Cardiac septum (tissue), 1 donor: ENCODE data around the gene CWC15. TPM values are rescaled to one million over a fixed set of nuclear protein-coding genes. Genes with fewer than 3 reads are reported as not detected.
"Not testable (repeated sequence)": the region's sequence is repeated elsewhere in the genome, so short reads cannot be mapped to it uniquely, and the experiment has no call there.

Source experiments
- DNase-seq: peaks from one replicate; pipeline ENCODE4 v3.0.0-alpha.2; 2020; ENCODE audit warnings: low spot score
- intact Hi-C: fragments of 100-400 bp; cut with DNase I; formaldehyde crosslinking; loops from one replicate; pipeline ENCODE4 v1.14.0; 2022
- long read RNA-seq: library from polyadenylated mRNA; unstranded; transcript quantifications from one replicate; pipeline ENCODE4 v2.0.0, GENCODE V29; 2021
- total RNA-seq: library from RNA; stranded (reverse); fragmentation: NEBNext Ultra II Directional; extraction: Animal tissue kit (Norgen Biotek cat#: 25700); gene quantifications from one replicate; pipeline ENCODE4 v1.2.1, GENCODE V29; 2021
- donor health status: DM: no; HTN: no; CAD: no.

CWC15 gene
- total RNA-seq = 57.8 TPM
- long read RNA-seq, transcript CWC15-201 (7 exons, 1,576 nt) = major isoform, 20 of 24 reads
- long read RNA-seq, partial matches to known transcripts = 0 of 24 reads
- long read RNA-seq, other reads (novel, unspliced or antisense) = 3 of 24 reads

- peak; percentile 98 for DNase-seq
- intact Hi-C loops = loop anchor here (10.0 kb wide), 2 partner anchors 91 to 171 kb away; partner anchors contain the start of gene SRSF8
These were observed at the start of gene CWC15, which contains the start of gene KDM4D for GRCh38 chr11:94973099-94973968. CWC15 (minus strand) TSS chr11:94973556; CDS start chr11:94972185, 1,371 bp downstream. KDM4D (plus strand) TSS chr11:94973709; CDS start chr11:94997373, 23,664 bp downstream.

DNA sequence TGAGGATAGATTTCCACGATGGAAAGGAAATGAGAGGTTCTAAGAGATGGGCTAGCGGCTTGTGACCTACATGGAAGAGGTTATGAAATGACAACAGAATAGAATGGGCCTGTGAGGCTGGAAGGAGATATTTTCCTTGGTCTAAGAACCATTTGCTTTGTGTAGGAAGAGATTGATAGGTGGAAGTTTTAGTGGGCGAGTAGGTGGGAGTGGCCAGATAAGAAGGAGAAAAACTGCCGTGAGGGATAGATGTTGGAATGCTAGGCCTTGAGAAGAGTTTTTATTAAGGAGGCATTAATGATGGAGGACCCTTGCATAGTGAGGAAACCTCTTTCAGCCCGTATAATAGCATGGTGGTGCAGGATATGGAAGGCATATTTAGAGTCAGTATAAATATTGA lies 48.1 kb upstream of the CWC15 start:
- DNase-seq, intact Hi-C loops: not testable (repeated sequence)

DNA sequence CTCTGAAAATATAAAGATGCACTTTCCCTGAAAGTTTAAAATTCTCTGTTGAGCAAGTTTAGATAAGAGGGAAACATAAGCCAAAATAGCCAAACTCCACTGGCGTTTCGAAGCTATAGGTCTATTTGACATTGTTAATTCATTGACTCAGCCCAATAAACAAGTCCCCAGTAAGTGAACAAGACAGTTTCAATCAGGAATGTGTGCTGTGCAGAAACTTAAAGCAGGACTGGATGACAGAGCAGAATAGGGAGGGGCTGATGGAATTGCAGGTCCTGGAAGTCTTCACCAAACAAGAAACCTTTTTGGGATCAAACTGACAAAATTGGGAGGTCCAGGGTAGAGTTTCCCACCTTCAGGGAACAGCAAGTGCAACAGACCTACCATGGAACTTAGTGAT lies 42.8 kb upstream of the CWC15 start:
- intact Hi-C loops = no loop called here
- DNase-seq = no peak

DNA sequence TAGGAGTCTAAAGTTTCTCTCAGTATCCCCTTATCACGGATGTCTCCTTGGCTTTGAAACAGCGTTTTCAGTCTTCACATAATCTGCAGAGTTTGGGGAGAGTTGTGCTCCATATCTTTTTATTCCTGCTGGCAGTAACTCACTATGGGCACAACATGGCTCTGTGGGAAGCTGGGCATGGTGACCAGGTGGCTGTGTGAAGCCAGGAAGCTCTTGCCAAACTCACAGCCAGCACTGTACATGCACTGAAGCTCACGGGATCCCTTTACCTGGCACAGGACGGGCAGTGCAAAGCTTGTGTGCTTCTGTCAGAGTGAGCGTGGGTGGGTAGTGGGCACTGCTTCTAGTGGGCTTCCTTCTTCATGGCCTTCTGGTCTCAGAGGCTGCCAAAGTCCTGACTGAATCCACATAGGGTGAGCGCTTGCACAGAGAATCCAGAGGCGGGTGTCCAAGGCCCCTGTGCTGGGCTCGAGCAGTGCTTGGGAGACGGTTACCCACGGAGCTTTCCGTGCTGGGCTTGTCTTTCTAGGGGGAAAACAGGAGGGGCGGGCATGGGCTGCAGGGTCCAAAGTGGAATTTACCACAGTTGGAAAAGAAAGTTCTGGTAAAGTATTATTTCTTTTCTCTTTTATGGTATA lies 40.9 kb upstream of the CWC15 start:
- DNase-seq = no peak
- intact Hi-C loops = no loop called here

DNA sequence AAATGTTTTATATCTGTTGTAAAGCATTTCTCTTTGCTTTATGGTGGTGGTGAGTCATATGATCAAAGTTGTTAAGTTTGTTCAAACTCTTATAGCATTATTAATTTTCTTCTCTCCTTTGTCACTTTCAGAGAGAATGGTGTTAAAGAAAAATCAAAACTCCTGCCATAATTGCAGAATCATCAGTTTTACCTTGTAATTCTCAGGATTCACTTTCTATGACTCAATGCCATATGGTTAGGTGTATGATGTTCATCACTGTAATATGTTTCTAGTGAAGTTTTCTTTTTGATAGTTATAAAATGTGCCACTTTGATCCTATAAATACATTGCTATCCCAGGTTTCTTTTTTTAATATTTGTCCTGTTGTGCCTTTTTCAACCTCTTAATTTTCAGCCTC lies 38.0 kb upstream of the CWC15 start:
- DNase-seq = no peak
- intact Hi-C loops = no loop called here

GRCh38 chr11:95005642-95006041 lies 32.3 kb upstream of the CWC15 start:
- DNase-seq = no peak
- intact Hi-C loops = no loop called here

DNA sequence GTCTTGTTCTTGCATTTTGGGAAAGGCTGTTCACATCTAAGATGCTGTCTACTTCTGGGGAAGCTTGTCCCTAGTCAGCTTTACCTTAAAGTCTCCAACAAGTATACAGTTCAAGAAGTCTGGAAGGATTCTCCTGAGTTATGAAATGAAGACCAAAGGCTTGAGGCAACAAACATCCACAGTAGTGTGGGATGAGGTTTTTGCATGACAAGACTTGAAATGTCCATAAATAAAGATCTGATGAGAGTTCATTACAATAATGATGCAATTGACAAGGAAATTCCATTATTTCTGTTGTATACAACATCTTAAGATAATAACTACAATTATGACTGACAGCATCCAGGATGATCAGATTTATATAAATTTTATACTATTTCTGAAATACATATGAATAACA lies 30.4 kb upstream of the CWC15 start:
- intact Hi-C loops = no loop called here

GRCh38 chr11:94998285-94998684 lies 24.9 kb upstream of the CWC15 start:
- intact Hi-C loops = no loop called here
- DNase-seq = no peak

More for the DNA sequence above, 30.4 kb upstream of the CWC15 start:
- DNase-seq = no peak

DNA sequence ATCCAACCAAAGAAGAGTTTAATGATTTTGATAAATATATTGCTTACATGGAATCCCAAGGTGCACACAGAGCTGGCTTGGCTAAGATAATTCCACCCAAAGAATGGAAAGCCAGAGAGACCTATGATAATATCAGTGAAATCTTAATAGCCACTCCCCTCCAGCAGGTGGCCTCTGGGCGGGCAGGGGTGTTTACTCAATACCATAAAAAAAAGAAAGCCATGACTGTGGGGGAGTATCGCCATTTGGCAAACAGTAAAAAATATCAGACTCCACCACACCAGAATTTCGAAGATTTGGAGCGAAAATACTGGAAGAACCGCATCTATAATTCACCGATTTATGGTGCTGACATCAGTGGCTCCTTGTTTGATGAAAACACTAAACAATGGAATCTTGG lies 24.1 kb upstream of the CWC15 start:
- DNase-seq = no peak
- intact Hi-C loops = no loop called here

DNA sequence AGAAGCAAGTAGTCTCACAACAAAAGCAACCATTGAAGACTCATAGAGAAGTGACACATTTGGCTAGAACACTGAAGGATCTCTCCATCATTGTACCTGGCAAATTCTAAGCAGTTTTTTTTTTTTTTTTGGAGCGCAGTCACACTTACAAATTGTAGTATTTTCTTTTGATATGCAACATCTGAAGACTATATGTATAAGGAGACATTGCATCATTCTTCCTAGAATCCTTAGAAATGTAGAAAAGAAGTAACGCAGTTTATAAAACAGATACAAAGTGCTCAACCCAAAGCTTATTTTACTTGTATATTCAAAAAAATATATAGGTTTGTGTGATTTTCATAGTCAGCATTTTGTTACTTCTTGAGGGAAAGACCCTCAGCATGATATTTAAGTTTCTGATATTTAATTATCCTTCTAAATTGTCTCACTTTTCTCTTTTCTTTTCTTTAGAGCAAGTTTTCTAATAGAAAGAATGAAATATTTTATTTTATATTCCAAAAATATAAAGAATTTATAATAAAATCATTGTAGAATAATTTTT lies 20.1 kb upstream of the CWC15 start:
- intact Hi-C loops = no loop called here
- DNase-seq = no peak

GRCh38 chr11:94988748-94989147 lies 15.4 kb upstream of the CWC15 start:
- no peak for DNase-seq
- intact Hi-C loops = no loop called here

- intact Hi-C loops = no loop called here
- DNase-seq = no peak
These were observed 14.0 kb upstream of the CWC15 start for GRCh38 chr11:94987378-94987777.

GRCh38 chr11:94975599-94975998 lies 2.2 kb upstream of the CWC15 start:
- no peak for DNase-seq
- intact Hi-C loops = loop anchor here (10.0 kb wide), 2 partner anchors 89 to 169 kb away; partner anchors contain the start of gene SRSF8

DNA sequence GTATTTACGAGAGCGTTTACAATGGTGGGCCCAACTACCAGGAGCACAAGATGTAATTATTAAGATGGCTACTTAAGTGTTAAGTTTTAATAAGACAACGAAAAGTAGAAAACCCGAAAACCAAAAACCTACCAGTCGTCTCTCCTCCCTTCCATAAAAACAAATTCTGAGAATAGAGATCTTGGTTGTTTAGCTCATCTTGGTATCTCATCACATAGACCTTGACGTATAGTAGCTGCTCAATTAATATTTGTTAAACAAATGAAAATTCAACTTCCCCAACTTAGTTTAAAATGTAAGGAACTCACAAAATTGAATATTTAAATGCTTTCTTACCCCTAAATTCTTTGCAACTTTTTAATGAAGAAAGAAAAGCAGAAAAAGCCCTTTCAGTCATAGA lies 822 bp upstream of the CWC15 start:
- intact Hi-C loops = loop anchor here (10.0 kb wide), 2 partner anchors 91 to 171 kb away; partner anchors contain the start of gene SRSF8
- DNase-seq = no peak

DNA sequence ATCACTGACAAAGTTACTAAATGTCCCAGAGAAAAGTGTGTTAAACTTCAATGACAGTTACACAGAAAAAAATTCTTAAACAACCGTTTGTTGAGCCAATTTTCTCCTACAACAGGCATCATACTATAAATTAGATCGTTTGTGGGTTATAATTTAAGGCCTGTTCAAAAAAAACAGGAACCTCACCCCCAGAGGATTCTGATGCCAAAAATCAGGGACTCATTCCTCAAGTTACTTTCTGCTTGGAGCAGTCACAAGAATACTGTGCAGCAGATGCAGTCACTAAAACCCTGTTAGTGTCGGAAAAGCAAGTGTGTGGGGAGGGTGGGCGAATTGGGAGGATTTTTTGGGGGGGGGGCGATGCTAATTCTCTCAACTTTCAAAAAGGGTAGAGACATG lies 657 bp downstream of the CWC15 start:
- no peak for DNase-seq
- intact Hi-C loops = loop anchor here (10.0 kb wide), 2 partner anchors 92 to 172 kb away; partner anchors contain the start of gene SRSF8

DNA sequence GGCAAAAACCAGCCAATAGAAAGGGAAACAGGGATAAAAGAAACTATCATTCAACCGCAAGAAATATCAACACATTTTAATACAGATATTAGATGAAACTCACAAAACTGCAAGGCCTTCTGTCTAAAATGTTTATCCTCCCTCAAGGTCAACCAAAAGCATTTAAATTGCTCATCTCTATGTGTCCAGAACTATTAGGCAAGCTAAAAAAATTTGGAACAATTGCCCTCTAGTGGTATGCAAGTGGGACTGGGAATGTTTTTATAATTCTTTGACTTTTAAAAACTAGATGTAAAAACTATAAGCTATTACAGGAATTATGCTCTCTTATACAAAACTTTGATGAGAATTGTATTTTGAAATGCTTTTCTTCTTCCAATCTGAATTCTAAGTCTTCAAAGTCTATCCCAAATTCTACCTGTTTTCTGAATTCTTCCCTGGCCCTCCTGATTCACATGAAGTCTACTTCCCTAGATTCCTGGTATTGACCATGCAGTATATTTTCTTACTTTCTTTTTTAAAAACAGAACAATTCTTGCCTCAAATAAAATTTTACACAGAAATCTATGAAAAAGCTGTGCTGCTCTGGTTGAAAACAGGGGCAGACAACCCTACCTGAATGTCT lies 4.9 kb downstream of the CWC15 start:
- intact Hi-C loops = loop anchor here (10.0 kb wide), 1 partner anchor 344 kb away; no protein-coding TSS in a partner anchor
- no peak for DNase-seq

DNA sequence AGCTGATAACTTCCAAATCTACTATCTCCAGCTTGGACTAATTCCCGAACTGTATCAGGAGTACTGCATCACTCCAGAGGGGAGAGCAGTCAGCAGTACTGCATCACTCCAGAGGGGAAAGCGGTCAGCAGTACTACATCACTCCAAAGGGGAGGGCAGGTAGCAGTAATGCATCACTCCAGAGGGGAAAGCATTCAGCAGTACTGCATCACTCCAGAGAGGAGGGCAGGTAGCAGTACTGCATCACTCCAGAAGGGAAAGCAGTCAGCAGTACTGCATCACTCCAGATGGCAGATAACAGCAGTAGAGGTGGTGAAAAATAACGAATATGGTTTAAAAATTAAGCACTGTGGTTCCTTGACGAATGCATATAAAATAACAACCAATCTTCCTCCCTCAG lies 8.4 kb downstream of the CWC15 start:
- DNase-seq = no peak
- intact Hi-C loops = loop anchor here (10.0 kb wide), 1 partner anchor 340 kb away; no protein-coding TSS in a partner anchor

GRCh38 chr11:94961255-94961654 lies 12.1 kb downstream of the CWC15 start:
- intact Hi-C loops = loop anchor here (10.0 kb wide), 1 partner anchor 336 kb away; no protein-coding TSS in a partner anchor
- no peak for DNase-seq

GRCh38 chr11:94960488-94960887 lies 12.9 kb downstream of the CWC15 start:
- DNase-seq = no peak
- intact Hi-C loops = loop anchor here (10.0 kb wide), 1 partner anchor 336 kb away; no protein-coding TSS in a partner anchor
